ENCODE data around the gene TGFBR3L. TPM values are rescaled to one million over a fixed set of nuclear protein-coding genes. Genes with fewer than 3 reads are reported as not detected.

TGFBR3L gene
- total and polyA plus RNA-seq, 9 donors: 0.18 to 6.9 (median 1.0) TPM; not detected in 6

- 87 to 88% (median 88%) methylated on average over 19 of the region's 19 CpGs for WGBS, 3 donors
- H3K27me3 ChIP-seq: no peaks in the 10 kb centered on the region
- no peaks in the 10 kb centered on the region for H3K36me3 ChIP-seq
- intact Hi-C loops (cut with DNase I): loop anchor here in 2 of 4 donors (10.0 kb wide), 2 partner anchors 63 to 313 kb away; partner anchors contain the start of gene ELAVL1 (in 1 of the 2)
- H3K4me3 ChIP-seq: no peak overlapping the region
- H3K9me3 ChIP-seq: no peaks in the 10 kb centered on the region
- H3K4me1 ChIP-seq (ENCODE audit: insufficient read depth): peaks cover 10% of the 10 kb centered on the region
- H3K27ac ChIP-seq: no peak overlapping the region
- no peak for DNase-seq
- TF ChIP-seq EP300 (IDR thresholded peaks at IDR 0.05) (no peak), POLR2A (IDR thresholded peaks at IDR 0.05) (no peak), CTCF (IDR thresholded peaks at IDR 0.05) (no peak)
Measured at GRCh38 chr19:7941895-7942596, 27.4 kb downstream of the TGFBR3L start.

- Histone ChIP-seq H3K4me1 (ENCODE audit: insufficient read depth) (peaks cover 10% of the 10 kb centered on the region), H3K9me3 (no peaks in the 10 kb centered on the region), H3K36me3 (no peaks in the 10 kb centered on the region), H3K4me3 (peak overlapping the region; percentile 61), H3K27me3 (no peaks in the 10 kb centered on the region), H3K27ac (peak overlapping the region; percentile 97 to 98)
- intact Hi-C loops (cut with DNase I): loop anchor here in 2 of 4 donors (10.0 kb wide), 2 partner anchors 62 to 312 kb away; partner anchors contain the start of gene ELAVL1 (in 1 of the 2)
- WGBS, 3 donors: 3 to 5% (median 3%) methylated on average over 33 of the region's 33 CpGs
- DNase-seq: no peak
- TF ChIP-seq POLR2A (IDR thresholded peaks at IDR 0.05): no peak
- TF ChIP-seq CTCF (IDR thresholded peaks at IDR 0.05): no peak
- TF ChIP-seq EP300 (IDR thresholded peaks at IDR 0.05): no peak
Measured at GRCh38 chr19:7942981-7943443, 28.4 kb downstream of the TGFBR3L start.

GRCh38 chr19:7943444-7944176, 29.0 kb downstream of the TGFBR3L start, which contains the start of gene TIMM44:
TIMM44 (minus strand) TSS chr19:7943666; CDS start chr19:7943651, 15 bp downstream.
- Histone ChIP-seq H3K27ac (peak within 1 kb of the TSS; percentile 97 to 98), H3K36me3 (no peaks in the 10 kb centered on the region), H3K4me1 (ENCODE audit: insufficient read depth) (peaks cover 10% of the 10 kb centered on the region), H3K4me3 (peak within 1 kb of the TSS; percentile 61), H3K9me3 (no peaks in the 10 kb centered on the region), H3K27me3 (no peaks in the 10 kb centered on the region)
- intact Hi-C loops (cut with DNase I): loop anchor here in 3 of 4 donors (1.0 to 10.0 kb wide), 3 partner anchors 61 to 311 kb away; partner anchors contain the start of gene ELAVL1 (in 1 of the 3)
- 0% methylated on average over 53 to 56 of the region's 56 CpGs for WGBS, 3 donors
- peak; percentile 98 to 99 (median 98) for DNase-seq
- TF ChIP-seq EP300 (IDR thresholded peaks at IDR 0.05) (peak; percentile 75), POLR2A (IDR thresholded peaks at IDR 0.05) (peak; percentile 63), CTCF (IDR thresholded peaks at IDR 0.05) (peak in 1 of 3 donors; percentile 21)

- Histone ChIP-seq H3K27me3 (no peaks in the 10 kb centered on the region), H3K9me3 (no peaks in the 10 kb centered on the region), H3K4me3 (peak overlapping the region; percentile 51), H3K4me1 (ENCODE audit: insufficient read depth) (peaks cover 10% of the 10 kb centered on the region), H3K27ac (peak overlapping the region in 1 of 2 donors; percentile 97), H3K36me3 (no peaks in the 10 kb centered on the region)
- TF ChIP-seq POLR2A (IDR thresholded peaks at IDR 0.05): no peak
- TF ChIP-seq CTCF (IDR thresholded peaks at IDR 0.05): peak; percentile 84 to 89 (median 87)
- 26 to 31% (median 27%) methylated on average over 18 of the region's 18 CpGs for WGBS, 3 donors
- peak; percentile 82 to 89 (median 88) for DNase-seq
- intact Hi-C loops (cut with DNase I): loop anchor here in 3 of 4 donors (1.0 to 10.0 kb wide), 3 partner anchors 61 to 311 kb away; partner anchors contain the start of gene ELAVL1 (in 1 of the 3)
Measured at GRCh38 chr19:7944177-7944761, 29.6 kb downstream of the TGFBR3L start.

Measured in ovary (tissue), 9 donors.